GM13977 (cell line): ENCODE results near the gene GLIPR1L1.

Source experiments
- DNase-seq: peaks from one replicate; pipeline ENCODE4 v3.0.0; 2012; ENCODE audit warnings: low spot score
- in situ Hi-C: fragments of 300-500 bp; cut with MboI; formaldehyde crosslinking; loops from one replicate; pipeline ENCODE4 v1.12.0; 2022; ENCODE audit warnings: low sequenced_read_pairs, low pct_unique_long_range_greater_than_20kb, mixed read lengths, inconsistent platforms; ENCODE audit not compliant: unreplicated experiment
- TF ChIP-seq, protein P1 (sequence below): IDR thresholded peaks from 2 replicates; pipeline ENCODE4 v1.5.1; 2012; ENCODE audit warnings: mild to moderate bottlenecking, control low read depth; ENCODE audit not compliant: insufficient read depth; ENCODE audit errors: extremely low read depth, missing control alignments

GLIPR1L1 gene, protein sequence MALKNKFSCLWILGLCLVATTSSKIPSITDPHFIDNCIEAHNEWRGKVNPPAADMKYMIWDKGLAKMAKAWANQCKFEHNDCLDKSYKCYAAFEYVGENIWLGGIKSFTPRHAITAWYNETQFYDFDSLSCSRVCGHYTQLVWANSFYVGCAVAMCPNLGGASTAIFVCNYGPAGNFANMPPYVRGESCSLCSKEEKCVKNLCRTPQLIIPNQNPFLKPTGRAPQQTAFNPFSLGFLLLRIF

DNA sequence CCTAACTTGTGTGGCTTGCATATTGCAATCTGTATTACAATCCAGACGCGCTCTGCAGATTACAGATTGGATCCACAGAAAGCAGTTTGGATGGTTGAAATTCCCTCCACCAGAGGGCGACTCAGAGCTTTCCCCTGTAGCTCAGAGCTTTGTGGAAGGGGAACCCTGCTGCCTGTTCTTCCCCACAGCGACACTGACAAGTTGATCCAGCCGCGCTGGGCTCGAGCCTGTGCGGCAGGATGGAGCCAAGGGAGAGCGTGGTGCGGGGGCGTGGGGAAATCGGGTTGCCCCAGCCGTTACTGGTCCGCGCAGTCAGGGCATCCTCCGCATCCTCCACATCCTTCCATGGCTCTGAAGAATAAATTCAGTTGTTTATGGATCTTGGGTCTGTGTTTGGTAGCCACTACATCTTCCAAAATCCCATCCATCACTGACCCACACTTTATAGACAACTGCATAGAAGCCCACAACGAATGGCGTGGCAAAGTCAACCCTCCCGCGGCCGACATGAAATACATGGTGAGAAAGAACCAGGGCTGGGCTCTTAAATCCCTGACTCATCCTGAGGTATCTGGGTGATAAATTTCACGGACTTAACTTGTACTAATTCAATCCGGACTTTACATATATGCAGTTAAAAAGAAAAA is at the start of gene GLIPR1L1:
GLIPR1L1 (plus strand) TSS at position 287 of the 647 bp plus-strand sequence; CDS start at position 346, 59 bp downstream.
- DNase-seq = peak; percentile 67
- TF ChIP-seq, protein P1, sequence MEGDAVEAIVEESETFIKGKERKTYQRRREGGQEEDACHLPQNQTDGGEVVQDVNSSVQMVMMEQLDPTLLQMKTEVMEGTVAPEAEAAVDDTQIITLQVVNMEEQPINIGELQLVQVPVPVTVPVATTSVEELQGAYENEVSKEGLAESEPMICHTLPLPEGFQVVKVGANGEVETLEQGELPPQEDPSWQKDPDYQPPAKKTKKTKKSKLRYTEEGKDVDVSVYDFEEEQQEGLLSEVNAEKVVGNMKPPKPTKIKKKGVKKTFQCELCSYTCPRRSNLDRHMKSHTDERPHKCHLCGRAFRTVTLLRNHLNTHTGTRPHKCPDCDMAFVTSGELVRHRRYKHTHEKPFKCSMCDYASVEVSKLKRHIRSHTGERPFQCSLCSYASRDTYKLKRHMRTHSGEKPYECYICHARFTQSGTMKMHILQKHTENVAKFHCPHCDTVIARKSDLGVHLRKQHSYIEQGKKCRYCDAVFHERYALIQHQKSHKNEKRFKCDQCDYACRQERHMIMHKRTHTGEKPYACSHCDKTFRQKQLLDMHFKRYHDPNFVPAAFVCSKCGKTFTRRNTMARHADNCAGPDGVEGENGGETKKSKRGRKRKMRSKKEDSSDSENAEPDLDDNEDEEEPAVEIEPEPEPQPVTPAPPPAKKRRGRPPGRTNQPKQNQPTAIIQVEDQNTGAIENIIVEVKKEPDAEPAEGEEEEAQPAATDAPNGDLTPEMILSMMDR = peak; percentile 79
- in situ Hi-C loops = loop anchor here (10.0 to 25.0 kb wide), 2 partner anchors 170 to 703 kb away; partner anchors contain the start of gene PHLDA1

DNA sequence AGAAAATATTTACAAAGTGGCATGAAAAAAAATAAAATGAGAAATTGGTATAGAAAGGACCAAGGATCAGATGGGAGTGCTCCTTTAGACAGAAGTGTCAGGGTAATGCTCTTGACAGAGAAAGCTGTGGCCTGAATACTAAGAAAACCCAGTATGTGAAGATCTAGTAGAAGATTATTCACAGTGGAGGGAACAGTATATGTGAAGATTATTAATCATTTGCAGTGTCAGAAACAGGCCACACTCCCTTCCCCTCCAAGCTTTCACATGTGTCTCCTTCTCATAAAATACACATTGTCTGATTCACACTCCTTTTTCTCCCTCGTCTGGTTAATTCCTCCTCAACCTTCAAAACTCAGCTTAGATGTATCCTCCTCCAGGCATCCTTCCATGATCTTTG is 45.6 kb upstream of the GLIPR1L1 start:
- TF ChIP-seq, protein P1 = no peak
- in situ Hi-C loops = no loop called here
- DNase-seq = no peak

DNA sequence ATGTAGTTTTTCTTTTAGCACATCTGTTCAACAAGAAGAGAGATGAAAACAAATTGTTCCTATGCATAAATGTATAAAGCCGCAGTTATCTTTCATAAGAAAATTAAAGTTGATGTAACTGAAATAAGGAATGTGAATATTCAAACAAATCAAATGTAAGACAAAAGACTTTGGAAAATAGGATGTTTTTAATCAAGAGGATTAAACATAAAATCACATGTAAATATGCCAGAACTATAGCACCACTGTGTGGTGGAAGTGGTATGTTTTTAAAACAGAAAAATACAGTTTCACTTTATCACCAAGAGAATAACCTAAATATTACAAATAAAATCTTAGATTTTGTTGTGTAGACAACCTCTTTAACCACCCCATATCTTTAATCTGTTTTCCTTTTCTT is 44.7 kb upstream of the GLIPR1L1 start:
- DNase-seq = no peak
- in situ Hi-C loops = no loop called here
- TF ChIP-seq, protein P1 = peak; percentile 27

DNA sequence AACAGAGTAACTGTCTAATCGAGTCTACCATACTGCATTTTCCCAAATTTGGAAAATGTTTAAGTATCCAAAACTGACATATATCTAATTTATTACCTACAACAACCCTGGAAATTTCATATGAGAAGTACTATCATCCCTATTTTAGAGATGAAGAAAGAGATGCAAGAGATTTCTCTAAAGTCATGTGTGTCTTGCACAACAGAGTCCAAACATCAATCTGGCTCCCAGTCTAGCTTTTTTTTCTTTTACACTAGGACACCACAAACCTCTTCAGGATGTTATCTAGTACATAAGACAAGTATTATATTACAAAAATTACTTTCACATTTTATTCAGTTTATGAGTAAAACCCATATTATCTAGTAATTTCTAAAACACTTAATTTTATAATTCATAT is 43.5 kb upstream of the GLIPR1L1 start:
- TF ChIP-seq, protein P1 = no peak
- no peak for DNase-seq
- in situ Hi-C loops = no loop called here

DNA sequence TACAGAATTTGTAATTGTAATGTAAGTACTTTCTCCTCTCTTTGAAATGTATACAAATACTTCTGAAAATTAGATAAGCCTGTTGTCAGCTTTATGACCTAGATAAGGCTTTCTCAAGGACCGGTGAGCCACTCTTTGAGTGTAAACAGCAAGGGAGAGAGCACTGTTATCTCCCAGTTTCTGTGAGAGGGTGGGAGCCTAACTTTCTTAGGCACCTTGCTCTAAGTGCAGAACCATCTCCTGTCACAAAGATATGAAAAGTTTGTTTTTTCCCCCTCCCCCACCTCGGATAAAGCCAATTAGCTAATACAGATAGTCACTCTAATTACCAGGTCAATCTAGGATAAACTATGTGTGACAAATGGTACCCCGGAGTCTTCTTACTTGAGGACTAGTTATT is 40.1 kb upstream of the GLIPR1L1 start:
- in situ Hi-C loops = no loop called here
- no peak for DNase-seq
- TF ChIP-seq, protein P1 = no peak

DNA sequence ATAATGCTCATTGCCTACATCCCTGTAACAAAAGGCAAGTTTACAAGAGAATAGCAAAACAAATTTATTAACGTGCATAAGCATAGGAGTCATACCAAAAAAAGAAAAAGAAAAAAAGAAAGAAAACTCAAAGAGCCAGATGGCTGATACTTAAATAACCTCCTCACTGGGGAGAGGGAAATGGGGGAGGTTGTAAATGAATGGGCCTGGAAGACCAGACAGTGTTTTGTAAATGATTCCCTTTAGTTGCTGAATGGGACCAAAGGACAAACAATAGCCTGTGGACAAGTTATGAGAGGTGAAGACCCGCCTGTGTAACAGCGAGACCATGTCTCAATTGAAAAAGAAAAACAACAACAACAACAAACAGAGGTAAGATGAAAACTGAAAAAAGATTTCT is 39.7 kb upstream of the GLIPR1L1 start:
- in situ Hi-C loops = no loop called here
- DNase-seq = no peak
- TF ChIP-seq, protein P1 = no peak
